HG03025 (cell line): ENCODE results near the gene TNFAIP8L1.

Experiments
- ATAC-seq: cut with Tn5 transposase; IDR thresholded peaks from one replicate; pipeline ENCODE4 v1.9.1; 2021; ENCODE audit warnings: mild to moderate bottlenecking, moderate library complexity; ENCODE audit not compliant: unreplicated experiment, low FRiP score

The TNFAIP8L1 gene

GRCh38 chr19:4609878-4610511 is 29.3 kb upstream of the TNFAIP8L1 start:
- ATAC-seq: no peak

GRCh38 chr19:4613254-4613751 is 26.0 kb upstream of the TNFAIP8L1 start:
- no peak for ATAC-seq

GRCh38 chr19:4618019-4618418 is 21.3 kb upstream of the TNFAIP8L1 start:
- ATAC-seq: no peak

GRCh38 chr19:4619668-4620294 is 19.5 kb upstream of the TNFAIP8L1 start:
- no peak for ATAC-seq

GRCh38 chr19:4620675-4621074 is 18.6 kb upstream of the TNFAIP8L1 start:
- no peak for ATAC-seq

GRCh38 chr19:4622695-4623421 is 16.5 kb upstream of the TNFAIP8L1 start:
- ATAC-seq: no peak

GRCh38 chr19:4624301-4624700 is 15.0 kb upstream of the TNFAIP8L1 start:
- no peak for ATAC-seq

- ATAC-seq: no peak
Measured at GRCh38 chr19:4624733-4625362, 14.5 kb upstream of the TNFAIP8L1 start.

GRCh38 chr19:4633140-4633967 is 6.0 kb upstream of the TNFAIP8L1 start:
- no peak for ATAC-seq

GRCh38 chr19:4635754-4636116 is 3.6 kb upstream of the TNFAIP8L1 start:
- no peak for ATAC-seq

GRCh38 chr19:4636151-4636717 is 3.1 kb upstream of the TNFAIP8L1 start:
- no peak for ATAC-seq

- no peak for ATAC-seq
Measured at GRCh38 chr19:4636761-4637160, 2.6 kb upstream of the TNFAIP8L1 start.

GRCh38 chr19:4638317-4638716 is 999 bp upstream of the TNFAIP8L1 start:
- no peak for ATAC-seq

GRCh38 chr19:4639531-4640246 is 373 bp downstream of the TNFAIP8L1 start:
- ATAC-seq: peak; percentile 25

GRCh38 chr19:4640247-4641000 is 1.1 kb downstream of the TNFAIP8L1 start:
- ATAC-seq: no peak

GRCh38 chr19:4641132-4641531 is 1.8 kb downstream of the TNFAIP8L1 start:
- ATAC-seq: no peak

- ATAC-seq: no peak
Measured at GRCh38 chr19:4642625-4643024, 3.3 kb downstream of the TNFAIP8L1 start.

- ATAC-seq: no peak
Measured at GRCh38 chr19:4645718-4646117, 6.4 kb downstream of the TNFAIP8L1 start.
